CD4-positive, alpha-beta T cell treated with Interleukin-6 at 100 ng/mL for 8 hours (primary cell): ENCODE results near the gene AXIN1.
"Not testable (repeated sequence)": the region's sequence is repeated elsewhere in the genome, so short reads cannot be mapped to it uniquely, and the experiment has no call there.

Experiments
- DNase-seq: peaks from one replicate; pipeline ENCODE4 v3.0.0-alpha.2; 2020; ENCODE audit warnings: mixed read lengths, low spot score

Gene AXIN1

DNA sequence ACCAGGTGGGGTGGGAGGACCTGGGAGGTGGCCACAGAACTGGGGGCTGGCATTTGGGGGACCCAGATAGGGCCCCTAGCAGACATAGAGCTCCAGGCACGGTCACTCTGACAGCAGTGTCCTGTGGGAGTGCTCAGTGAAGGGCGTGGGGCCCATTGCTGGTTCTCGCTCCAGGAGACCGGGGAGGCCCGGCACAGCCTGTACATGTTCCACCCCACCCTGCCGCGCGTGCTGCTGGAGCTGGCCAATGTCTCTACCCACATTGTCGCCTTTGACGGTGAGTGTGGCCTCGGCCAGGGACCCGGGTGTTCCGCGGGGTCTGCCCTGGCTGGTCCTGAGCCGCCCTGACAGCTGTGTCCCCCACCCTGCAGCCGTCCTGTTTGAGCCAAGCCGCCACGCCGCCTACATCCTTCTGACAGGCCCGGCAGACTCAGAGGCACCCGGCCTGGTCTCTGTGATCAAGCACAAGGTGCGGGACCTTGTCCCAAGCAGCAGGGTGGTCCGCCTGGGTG is 88.0 kb downstream of the AXIN1 start:
- no peak for DNase-seq

DNA sequence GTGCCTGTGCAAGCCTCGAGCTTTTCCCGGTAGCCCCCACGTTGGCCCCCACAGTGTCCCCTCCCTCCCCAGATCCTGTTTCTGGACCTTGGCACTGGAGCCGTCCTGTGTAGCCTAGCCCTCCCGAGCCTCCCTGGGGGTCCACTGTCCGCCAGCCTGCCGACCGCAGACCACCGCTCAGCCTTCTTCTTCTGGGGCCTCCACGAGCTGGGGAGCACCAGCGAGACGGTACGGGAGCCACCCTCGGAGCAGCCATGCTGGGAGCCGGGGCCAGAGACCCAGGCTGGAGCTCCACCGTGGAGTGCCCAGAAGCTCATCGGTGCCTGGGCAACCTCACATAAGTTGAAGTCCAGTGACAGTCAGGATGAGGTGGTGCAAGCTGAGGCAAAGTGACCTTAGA is 88.6 kb downstream of the AXIN1 start:
- DNase-seq, result no peak

DNA sequence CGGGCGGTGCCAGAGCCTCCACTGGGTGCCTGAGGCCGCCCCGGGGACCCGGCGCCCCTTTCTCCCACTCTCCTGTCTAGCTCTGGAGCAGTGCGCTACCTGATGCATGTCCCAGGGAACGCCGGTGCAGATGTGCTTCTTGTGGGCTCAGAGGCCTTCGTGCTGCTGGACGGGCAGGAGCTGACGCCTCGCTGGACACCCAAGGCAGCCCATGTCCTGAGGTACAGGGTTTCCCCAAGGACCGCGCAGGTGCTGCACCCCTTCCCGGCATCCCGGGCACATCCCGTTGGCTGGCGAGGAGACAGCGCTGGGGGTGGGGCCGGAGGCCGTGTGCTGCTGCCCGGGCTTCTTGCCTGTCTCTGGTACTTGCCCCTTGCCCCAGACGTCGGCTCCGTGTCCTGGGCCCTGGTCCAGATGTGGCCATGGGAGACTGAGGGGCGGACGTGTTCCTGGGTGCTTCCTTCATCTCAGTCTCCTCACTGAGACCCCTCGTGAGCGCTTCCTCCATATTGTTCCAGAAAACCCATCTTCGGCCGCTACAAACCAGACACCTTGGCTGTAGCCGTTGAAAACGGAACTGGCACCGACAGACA is 89.2 kb downstream of the AXIN1 start:
- DNase-seq, result no peak

DNA sequence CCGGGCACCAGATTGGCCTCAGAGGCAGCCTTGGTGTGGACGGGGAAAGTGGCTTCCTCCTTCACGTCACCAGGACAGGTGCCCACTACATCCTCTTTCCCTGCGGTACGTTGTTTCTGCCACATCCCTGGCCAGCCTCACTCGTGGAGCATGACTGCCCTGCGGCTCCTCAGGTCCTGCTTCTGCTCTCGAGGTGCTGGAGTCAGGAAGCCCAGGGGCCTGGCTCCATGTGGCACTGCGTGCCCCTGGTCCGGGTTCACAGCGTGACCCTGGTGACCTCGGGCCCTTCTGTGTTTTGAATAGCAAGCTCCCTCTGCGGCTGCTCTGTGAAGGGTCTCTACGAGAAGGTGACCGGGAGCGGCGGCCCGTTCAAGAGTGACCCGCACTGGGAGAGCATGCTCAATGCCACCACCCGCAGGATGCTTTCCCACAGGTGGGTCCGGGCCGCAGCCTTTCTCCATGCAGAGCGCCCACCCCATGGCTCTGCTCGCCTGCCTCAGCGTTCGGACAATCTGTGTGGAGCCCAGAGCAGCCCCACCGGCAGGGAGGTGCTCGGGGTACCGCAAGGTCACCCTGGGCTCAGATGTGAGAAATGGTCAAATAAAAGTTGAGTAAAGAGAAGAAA is 90.3 kb downstream of the AXIN1 start:
- DNase-seq, result no peak

DNA sequence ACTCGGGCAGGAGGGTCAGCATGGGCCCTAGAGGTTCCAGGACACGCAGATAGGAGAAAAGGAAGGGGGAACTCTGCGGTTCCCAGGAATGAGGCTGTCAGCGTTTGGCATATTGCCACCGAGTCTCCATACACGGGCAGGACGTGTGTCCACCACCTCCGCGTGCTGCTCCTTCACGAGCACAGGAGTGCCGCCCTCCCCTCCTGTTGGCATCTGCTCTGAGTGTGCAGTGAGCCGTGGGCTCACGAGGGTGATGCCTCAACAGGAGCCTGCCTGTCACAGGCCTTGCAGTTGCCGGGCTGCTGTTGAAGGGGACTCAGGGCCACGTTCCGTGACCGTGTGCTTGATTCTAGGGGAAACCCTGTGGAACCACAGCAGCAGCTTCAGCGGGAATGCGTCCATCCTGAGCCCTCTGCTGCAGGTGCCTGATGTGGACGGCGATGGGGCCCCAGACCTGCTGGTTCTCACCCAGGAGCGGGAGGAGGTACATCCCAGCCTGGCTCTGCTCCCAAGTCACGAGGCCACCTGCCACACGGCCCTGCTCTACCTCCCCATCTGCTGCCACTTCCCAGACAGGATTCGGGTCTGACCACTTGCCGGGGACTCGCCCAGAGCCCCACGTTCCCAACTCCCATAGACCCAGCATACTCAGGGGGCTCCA is 91.4 kb downstream of the AXIN1 start:
- no peak for DNase-seq

DNA sequence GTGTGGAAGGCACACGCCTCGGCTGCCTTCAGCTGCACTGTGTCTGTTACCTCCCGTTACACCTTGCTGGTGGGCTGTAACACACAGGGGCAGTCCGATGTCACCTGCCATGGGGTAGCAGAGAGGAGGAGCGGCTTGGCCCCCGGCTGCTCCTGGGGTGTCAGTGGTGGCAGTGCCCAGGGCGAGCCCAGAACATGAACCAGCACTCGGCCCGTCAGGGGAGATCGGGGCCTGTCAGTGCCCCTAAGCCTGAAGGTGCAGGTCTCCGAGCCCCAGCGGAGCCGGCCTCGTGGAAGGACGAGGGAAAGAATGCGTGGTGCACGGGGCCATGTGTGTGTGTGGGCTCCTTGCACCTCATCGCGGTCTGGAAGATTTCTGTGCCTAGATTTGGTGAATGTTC is 92.2 kb downstream of the AXIN1 start:
- no peak for DNase-seq

DNA sequence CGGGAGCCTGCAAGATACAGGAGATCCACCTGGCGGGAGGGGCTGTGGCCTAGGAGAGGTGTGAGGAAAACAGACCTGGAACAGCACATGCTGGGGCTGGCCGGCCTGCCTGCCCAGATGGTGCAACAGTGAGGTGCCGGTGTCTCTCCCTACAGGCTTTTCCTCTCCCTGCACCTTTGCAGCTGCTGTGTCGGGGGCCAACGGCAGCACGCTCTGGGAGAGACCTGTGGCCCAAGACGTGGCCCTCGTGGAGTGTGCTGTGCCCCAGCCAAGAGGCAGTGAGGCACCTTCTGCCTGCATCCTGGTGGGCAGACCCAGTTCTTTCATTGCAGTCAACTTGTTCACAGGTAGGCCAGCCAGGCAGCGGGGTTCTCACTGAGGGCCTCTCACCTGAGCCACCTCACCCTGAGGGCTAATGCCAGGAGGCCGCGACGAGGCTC is 92.7 kb downstream of the AXIN1 start:
- no peak for DNase-seq

DNA sequence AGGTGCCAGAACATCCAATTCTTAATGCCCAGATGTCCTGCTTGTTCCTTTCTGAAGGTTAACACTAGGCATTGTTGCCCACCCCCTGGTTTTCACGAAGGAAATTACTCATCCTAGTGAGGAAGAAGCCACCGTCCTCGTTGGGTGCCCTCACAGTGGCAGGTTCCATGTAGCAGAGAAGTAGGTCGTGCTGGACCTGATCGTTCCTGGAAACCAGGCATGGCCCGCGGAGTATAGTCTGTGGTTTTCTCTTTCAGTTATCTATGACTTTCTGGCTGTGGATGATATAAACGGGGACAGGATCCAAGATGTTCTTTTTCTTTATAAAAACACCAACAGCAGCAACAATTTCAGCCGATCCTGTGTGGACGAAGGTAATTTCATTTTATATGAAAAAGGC is 93.3 kb downstream of the AXIN1 start:
- DNase-seq, result no peak

DNA sequence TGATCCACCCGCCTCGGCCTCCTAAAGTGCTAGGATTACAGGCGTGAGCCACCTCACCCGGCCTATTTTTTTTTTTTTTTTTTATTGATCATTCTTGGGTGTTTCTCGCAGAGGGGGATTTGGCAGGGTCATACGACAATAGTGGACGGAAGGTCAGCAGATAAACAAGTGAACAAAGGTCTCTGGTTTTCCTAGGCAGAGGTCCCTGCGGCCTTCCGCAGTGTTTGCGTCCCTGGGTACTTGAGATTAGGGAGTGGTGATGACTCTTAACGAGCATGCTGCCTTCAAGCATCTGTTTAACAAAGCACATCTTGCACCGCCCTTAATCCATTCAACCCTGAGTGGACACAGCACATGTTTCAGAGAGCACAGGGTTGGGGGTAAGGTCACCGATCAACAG is 94.4 kb downstream of the AXIN1 start:
- DNase-seq, result not testable (repeated sequence)

DNA sequence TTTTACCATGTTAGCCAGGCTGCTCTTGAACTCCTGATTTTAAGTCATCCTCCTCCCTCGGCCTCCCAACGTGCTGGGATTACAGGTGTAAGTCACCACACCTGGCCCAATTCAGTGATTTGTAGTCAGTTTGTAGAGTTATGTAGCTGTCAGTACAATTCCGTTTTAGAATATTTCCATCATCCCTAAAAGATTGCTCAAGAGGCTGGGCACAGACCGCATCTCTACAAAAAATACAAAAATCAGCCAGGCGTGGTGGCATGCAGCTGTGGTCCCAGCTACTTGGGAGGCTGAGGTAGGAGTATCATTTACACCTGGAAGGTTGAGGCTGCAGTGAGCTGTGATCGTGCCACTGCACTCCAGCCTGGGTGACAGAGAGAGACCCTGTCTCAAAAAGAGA is 97.3 kb downstream of the AXIN1 start:
- no peak for DNase-seq

DNA sequence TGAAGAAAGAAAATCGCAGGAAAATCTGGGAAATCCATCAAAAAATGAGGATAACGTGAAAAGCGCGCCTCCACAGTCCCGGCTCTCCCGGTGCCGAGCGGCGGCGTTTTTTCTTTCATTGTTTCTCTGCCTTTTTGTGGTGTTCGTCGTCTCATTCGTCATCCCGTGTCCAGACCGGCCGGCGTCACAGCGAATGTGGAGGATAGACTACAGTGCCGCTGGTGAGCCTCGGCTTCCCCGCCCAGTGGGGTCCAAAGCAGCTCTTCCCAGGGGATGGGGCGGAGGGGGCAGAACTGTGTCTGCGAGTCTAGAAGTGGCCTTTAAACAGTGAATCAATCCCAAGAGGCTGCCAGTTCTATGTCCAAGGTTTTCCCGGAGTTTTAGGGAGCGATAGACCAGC is 98.1 kb downstream of the AXIN1 start:
- no peak for DNase-seq

DNA sequence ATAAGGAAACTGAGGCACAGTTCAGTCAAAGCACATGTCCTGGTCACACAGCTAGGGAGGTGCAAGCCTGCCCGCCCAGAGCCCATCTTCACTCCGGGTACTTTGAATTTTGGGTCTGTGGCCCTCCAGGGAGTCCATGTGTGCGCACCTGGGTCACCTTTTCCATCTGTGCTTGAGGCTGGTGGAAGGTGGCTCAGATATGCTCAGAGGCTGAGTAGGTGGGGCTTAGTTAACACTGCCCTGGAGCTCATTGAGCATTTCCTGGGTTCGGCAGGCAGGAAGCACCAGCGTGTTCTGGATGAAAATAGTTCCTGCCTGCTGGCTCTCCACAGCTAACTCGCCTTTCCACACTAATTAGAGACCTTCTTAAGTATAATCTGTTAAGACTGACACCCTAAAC is 98.7 kb downstream of the AXIN1 start:
- DNase-seq, result peak; percentile 14

DNA sequence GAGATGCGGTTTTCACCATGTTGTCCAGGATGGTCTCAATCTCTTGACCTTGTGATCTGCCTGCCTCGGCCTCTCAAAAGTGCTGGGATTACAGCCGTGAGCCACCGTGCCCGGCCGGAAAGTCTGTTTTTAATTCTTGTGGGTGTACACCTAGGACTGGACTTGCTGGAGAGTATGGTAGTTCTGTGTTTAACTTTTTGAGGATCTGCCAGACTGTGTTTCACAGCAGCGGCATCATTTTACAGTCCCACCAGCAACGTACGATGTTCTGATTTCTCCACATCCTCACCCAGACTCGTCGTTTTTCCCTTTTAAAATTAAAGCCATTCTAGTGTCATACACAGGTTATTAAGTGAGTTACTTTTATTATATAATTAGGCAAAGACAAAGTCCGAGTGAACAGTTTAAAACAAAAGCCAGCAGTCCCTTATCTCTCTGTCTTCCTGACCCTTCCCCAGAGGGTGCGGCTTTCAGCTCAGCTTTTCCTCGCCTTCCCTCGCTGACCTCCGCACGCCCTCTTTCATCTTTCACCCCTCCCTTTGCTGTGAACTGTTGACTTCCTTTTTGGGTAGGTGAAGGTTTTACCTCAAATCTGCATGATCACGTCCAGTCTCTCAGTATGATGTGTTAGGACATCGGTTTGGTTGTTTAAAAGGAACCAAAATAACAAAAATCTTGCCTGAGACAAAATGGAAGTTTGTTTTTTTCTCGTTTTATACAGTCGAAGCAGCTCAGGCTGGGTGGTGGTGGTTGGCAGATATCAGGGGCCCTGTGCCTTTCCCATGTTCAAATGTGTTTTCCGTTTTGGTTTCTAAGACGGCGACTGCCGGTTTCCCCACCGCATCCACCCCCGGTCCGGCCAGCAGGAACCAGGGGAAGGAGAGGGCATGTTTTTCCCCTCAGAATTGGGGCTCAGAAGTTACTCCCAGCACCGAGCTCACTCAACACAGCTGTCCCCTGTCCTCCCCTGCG is 99.9 kb downstream of the AXIN1 start:
- DNase-seq, result peak; percentile 19

DNA sequence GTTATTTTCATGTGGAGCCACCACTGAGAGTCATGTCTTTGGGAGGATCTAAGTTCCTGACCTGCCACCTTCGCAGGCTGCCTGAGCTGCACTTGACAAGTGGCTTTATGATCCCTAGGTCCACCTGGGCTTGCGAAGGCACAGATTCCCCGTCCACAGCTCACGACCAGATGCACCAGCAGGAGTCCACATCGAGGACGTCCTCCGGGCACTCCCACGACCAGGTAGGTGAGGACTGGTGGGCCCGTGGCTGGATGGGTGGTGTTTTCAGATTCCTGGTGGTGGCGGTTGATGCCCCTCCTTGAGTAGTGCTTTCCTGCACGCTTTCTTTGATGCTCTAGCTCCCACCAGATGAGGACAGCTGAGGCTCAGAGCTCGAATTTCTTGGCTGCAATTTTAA is 103.1 kb downstream of the AXIN1 start:
- DNase-seq, result no peak

DNA sequence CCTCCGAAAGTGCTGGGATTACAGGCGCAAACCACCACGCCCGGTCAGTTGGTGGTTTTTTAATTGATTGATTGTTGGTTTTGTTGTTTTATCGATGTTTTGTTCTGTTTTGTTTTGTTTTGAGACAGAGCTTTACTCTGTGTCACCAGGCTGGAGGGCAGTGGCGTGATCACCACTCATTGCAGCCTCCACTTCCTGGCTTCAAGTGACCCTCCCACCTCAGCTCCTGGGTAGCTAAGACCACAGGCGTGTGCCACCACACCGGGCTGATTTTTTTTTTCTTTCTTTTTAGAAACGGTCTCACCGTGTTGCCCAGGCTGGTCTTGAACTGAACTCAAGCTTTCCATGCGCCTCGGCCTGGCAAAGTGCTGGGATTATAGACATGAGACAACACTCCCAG is 105.5 kb downstream of the AXIN1 start:
- no peak for DNase-seq

DNA sequence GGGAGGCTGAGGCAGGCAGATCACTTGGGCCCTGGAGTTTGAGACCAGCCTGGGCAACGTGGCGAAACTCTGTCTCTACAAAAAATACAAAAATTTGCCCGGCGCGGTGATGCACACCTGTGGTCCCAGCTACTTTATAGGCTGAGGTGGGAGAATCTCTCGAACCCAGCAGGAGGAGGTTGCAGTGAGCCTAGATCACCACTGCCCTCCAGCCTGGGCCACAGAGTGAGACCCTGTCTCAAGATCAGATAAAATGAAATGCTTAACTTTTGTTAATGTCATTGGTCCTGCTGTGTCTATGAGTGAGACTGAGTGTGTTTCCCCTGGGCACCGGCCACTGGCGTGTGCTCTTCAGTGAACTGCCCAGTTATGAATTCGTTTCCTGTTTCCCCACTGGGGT is 107.4 kb downstream of the AXIN1 start:
- no peak for DNase-seq

DNA sequence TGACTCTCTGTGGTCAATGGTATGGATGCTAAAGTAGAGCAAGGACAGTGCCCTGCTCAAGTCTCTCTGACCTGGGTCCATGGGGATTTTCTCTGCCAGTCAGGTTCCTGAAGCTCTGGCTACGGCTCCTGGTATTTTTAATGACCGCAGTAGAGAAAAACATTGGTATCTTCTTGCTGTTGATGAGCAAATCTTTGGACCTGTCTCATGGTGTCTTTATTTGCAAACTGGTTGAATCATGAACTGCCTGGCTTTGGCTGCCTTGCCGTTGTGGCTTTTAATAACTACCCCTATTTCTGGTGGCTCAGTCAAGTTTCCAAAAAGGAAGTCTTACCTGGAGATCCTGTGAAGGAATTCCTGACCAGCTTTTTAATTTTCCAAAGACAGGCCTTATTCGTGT is 109.2 kb downstream of the AXIN1 start:
- no peak for DNase-seq

DNA sequence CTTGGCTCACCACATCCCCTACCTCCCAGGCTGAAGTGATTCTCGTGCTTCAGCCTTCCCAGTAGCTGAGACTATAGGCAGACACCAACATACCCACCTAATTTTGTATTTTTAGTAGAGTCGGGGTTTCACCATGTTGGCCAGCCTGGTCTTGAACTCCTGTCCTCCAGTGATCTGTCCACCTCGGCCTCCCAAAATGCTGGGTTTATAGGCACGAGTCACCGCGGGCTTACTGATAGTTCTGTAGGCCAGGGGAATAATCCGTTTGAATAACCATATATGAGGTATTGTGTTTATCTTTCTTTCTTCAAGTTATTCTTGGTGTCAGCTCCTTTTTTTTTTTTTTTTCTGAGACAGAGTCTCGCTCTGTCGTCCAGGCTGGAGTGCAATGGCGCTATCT is 110.2 kb downstream of the AXIN1 start:
- DNase-seq, result no peak

DNA sequence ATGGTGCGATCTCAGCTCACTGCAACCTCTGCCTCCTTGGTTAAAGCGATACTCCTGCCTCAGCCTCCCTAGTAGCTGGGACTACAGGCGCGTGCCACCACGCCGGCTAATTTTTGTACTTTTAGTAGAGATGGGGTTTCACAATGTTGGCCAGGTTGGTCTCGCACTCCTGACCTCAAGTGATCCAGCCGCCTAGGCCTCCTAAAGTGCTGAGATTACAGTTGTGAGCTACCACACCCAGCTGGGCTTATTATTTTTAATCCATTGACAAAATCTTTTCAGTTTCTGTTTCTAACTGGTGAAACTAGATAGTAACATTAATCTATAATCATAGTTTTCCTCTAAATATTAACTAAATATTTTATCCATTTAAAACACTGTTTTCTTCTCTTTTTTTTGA is 112.0 kb downstream of the AXIN1 start:
- no peak for DNase-seq

DNA sequence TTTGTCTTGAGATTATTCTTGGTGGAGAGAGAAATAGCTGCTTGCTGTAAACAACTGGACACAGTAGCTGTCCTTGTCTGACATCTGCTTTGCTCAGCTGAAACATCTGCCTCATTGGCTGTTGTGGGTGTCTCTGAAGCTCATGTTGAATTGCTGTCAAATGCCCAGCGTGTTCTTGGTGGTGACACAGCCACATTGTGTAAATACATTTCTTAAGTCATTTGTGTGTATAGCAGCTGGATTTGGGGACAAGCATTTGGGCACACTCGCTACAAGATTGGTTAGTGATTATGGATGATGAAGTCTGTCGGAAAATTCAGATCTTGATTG is 112.6 kb downstream of the AXIN1 start:
- DNase-seq, result no peak
